NCI-H2171 (cell line): ENCODE measurements around the gene PDE4C.

ENCODE experiments used
- DNase-seq: peaks from one replicate; lab custom pipeline; 2025; lab: John Stamatoyannopoulos, UW

The PDE4C gene

GRCh38 chr19:18254546-18255503 is 28.6 kb upstream of the PDE4C start:
- DNase-seq = peak; percentile 75

GRCh38 chr19:18253716-18254115 is 27.5 kb upstream of the PDE4C start:
- no peak for DNase-seq

GRCh38 chr19:18253130-18253529 is 26.9 kb upstream of the PDE4C start:
- DNase-seq = no peak

GRCh38 chr19:18252370-18252717 is 26.1 kb upstream of the PDE4C start:
- no peak for DNase-seq

GRCh38 chr19:18251587-18252369 is 25.5 kb upstream of the PDE4C start:
- peak; percentile 23 for DNase-seq

- no peak for DNase-seq
Measured at GRCh38 chr19:18249834-18250233, 23.6 kb upstream of the PDE4C start.

- DNase-seq = no peak
Measured at GRCh38 chr19:18245297-18245696, 19.1 kb upstream of the PDE4C start.

GRCh38 chr19:18239303-18239702 is 13.1 kb upstream of the PDE4C start:
- no peak for DNase-seq

- no peak for DNase-seq
Measured at GRCh38 chr19:18234194-18234593, 8.0 kb upstream of the PDE4C start.

GRCh38 chr19:18233224-18233825 is 7.1 kb upstream of the PDE4C start:
- DNase-seq = no peak

GRCh38 chr19:18232540-18233223 is 6.4 kb upstream of the PDE4C start:
- DNase-seq = peak; percentile 57

GRCh38 chr19:18231775-18232174 is 5.5 kb upstream of the PDE4C start:
- DNase-seq = peak; percentile 76

GRCh38 chr19:18230941-18231734 is 4.9 kb upstream of the PDE4C start:
- no peak for DNase-seq

- no peak for DNase-seq
Measured at GRCh38 chr19:18229915-18230314, 3.7 kb upstream of the PDE4C start.

GRCh38 chr19:18229474-18229873 is 3.2 kb upstream of the PDE4C start:
- DNase-seq = no peak

- DNase-seq = no peak
Measured at GRCh38 chr19:18227781-18228271, 1.6 kb upstream of the PDE4C start.

- no peak for DNase-seq
Measured at GRCh38 chr19:18226956-18227780, 930 bp upstream of the PDE4C start.

- DNase-seq = no peak
Measured at GRCh38 chr19:18225355-18225701, 910 bp downstream of the PDE4C start.

- peak; percentile 60 for DNase-seq
Measured at GRCh38 chr19:18224525-18225354, 1.5 kb downstream of the PDE4C start.
